HG03378 (cell line): ENCODE results near the gene AMBRA1.
A peak's percentile ranks its signal among the peaks of the same experiment; 100 is the strongest.
"Not testable (repeated sequence)": the region's sequence is repeated elsewhere in the genome, so short reads cannot be mapped to it uniquely, and the experiment has no call there.

ENCODE experiments used
- ATAC-seq: cut with Tn5 transposase; IDR thresholded peaks from one replicate; pipeline ENCODE4 v1.9.1; 2021; ENCODE audit warnings: mild to moderate bottlenecking, moderate library complexity; ENCODE audit not compliant: unreplicated experiment

The AMBRA1 gene

GRCh38 chr11:46375392-46376101 is 218.3 kb downstream of the AMBRA1 start:
- ATAC-seq = no peak

DNA sequence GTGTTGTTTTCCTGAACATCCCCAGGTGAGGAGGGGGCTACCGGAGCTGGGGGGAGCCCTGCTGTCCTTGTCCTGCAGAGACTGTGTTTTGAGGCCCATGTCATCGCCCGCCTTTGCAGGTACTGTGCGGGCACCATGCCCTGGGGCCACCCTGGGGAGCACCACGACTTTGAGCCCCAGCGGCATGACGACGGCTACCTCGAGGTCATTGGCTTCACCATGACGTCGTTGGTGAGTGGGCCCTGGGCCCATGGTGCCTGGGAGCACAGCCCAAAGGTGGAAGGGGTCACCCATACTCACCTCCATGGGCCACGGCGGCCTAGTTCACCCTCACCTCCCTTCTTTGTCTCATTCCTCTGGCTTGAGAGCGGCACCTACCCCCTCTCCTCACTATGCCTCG is 219.0 kb downstream of the AMBRA1 start:
- ATAC-seq = no peak

- no peak for ATAC-seq
These were observed 219.8 kb downstream of the AMBRA1 start for GRCh38 chr11:46373787-46374740.

GRCh38 chr11:46372501-46372900 is 221.3 kb downstream of the AMBRA1 start:
- not testable (repeated sequence) for ATAC-seq

DNA sequence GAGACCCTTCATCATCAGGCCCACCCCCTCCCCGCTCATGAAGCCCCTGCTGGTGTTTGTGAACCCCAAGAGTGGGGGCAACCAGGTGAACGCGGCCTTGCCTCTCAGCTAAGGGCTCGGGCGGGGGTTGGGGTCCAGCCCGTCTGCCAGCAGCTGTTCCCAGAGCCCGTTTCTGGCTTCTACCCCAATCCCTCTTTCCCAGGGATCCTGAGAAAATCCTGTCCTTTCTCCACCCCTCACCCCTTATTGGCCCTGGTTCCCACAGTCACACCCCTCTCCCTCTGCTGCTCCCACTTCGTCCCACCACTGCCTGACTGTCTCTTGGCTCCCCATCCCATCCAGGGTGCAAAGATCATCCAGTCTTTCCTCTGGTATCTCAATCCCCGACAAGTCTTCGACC is 221.7 kb downstream of the AMBRA1 start:
- no peak for ATAC-seq

DNA sequence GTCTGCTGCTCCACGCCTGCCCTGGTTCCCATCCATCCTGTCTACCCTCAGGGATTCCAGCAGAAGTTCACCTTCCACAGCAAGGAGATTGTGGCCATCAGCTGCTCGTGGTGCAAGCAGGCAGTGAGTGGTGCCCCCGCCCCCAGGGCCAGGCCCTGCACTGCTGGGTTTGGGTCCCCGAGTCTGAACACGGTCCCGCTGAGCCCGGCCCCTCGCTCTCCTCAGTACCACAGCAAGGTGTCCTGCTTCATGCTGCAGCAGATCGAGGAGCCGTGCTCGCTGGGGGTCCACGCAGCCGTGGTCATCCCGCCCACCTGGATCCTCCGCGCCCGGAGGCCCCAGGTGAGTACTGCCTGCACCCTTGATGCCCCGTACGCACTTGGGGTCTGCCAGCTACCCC is 222.6 kb downstream of the AMBRA1 start:
- not testable (repeated sequence) for ATAC-seq

- ATAC-seq = no peak
These were observed 223.6 kb downstream of the AMBRA1 start for GRCh38 chr11:46370253-46370652.

DNA sequence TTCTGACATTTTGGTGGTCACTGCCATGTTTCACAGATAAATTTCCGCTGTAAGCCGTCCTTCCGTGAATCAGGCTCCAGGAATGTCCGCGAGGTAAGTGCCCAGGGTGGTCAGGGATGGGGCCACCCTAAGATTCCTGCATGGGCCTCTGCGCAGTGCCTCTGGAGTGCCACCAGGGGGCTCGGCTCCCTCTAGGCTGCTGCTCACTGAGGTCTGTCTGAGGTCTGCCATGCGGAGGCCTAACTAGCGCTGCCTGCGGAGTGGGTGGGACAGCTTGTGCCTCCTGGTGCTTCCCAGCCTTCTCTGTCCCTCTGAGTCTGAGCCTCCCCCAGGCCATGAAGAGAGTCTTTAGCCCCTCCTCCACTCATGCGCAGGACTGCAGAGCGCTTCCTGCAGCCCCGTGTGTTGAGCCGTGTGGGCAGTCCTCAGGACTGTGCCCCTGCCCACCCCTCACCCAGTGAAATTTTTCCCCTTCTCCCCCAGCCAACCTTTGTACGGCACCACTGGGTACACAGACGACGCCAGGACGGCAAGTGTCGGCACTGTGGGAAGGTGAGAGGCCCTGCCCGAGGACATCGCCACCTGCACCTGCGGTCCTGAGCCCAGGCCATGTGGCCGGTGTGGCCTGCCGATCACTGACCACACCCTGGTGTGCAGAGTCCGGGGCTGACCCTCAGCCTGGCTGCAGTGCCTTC is 224.2 kb downstream of the AMBRA1 start:
- ATAC-seq = no peak

GRCh38 chr11:46367916-46368267 is 225.9 kb downstream of the AMBRA1 start:
- no peak for ATAC-seq

DNA sequence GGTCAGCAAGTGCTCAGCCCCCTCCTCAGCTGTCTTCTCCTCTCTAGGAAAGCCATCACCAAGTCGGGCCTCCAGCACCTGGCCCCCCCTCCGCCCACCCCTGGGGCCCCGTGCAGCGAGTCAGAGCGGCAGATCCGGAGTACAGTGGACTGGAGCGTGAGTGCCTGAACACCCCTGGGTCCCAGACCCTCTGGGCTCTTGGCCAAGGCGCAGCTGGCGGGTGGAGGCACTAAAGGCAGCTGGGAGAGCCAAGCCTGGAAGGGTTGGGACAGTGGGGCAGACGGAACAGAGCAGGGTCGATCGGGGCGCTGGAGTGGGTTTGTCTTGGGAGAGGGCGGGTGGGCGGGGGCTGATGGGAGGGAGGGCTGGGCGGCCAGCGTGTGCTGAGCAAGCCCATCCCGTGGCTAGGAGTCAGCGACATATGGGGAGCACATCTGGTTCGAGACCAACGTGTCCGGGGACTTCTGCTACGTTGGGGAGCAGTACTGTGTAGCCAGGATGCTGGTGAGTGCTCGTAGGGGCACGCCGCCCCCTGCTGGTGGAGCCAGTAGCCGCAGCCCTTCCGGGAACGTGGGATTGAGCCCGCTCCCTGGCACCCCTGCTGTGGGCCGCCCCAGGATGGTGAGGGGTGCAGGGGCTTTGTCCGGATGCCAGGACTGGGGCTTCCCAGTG is 226.4 kb downstream of the AMBRA1 start:
- peak; percentile 68 for ATAC-seq

DNA sequence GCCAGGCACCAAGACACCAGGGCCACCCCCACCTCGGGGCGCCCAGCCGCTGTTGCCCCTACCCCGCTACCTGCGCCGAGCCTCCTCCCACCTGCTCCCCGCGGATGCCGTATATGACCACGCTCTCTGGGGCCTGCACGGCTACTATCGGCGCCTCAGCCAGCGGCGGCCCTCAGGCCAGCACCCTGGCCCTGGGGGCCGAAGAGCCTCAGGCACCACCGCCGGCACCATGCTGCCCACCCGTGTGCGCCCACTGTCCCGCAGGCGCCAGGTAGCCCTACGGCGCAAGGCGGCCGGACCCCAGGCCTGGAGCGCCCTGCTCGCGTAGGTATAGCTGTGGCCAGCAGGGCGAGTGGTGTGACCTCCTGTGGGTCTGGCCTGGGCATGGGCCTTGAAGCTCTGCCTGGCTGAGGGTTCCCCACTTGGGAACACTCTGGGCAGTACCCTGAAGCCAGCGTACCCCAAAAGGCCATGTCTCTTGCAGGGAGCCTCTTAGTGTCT is 227.1 kb downstream of the AMBRA1 start:
- ATAC-seq = no peak

GRCh38 chr11:46366260-46366659 is 227.6 kb downstream of the AMBRA1 start:
- ATAC-seq = no peak

DNA sequence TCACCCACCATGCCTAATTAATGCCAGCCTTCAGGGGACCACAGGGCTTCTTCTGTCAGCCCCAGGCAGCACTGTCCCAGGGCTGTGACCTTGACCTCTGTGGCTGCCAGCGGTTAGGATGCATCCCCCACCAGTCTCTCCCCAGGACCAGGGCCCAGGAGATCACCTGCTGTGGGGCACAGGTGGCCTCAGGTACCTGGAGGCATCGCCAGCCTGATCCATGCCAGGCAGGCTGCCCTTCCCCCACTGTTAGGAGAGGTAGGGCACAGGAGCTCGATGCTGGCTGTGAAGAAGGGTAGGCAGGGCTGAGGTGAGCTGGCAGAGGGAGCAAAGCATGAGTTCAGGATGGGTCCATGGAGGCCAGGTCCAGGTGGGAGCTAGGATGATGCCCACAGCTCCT is 229.0 kb downstream of the AMBRA1 start:
- ATAC-seq = no peak

GRCh38 chr11:46364056-46364455 is 229.8 kb downstream of the AMBRA1 start:
- no peak for ATAC-seq

GRCh38 chr11:46363455-46364005 is 230.3 kb downstream of the AMBRA1 start:
- ATAC-seq = no peak

DNA sequence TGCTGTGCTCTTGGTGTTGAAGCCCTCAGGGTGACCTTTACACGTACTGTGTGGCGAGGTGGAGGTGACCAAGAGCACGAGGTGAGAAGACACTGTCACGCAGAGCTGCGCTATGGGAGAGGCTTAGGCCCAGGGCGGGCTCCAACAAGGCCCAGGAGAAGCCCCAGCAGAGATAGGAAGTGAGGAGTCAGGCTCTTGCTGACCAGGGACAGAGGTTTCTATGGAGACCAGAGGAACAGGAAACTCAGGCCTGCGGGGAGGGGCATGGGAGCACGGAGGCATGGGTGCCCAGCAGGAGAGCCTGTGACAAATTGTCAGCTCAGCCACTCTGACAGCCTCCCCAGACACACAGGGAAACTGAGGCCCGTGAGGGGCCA is 230.8 kb downstream of the AMBRA1 start:
- no peak for ATAC-seq

- no peak for ATAC-seq
These were observed 231.4 kb downstream of the AMBRA1 start for GRCh38 chr11:46362156-46363030.

- ATAC-seq = no peak
These were observed 232.3 kb downstream of the AMBRA1 start for GRCh38 chr11:46361283-46362155.

DNA sequence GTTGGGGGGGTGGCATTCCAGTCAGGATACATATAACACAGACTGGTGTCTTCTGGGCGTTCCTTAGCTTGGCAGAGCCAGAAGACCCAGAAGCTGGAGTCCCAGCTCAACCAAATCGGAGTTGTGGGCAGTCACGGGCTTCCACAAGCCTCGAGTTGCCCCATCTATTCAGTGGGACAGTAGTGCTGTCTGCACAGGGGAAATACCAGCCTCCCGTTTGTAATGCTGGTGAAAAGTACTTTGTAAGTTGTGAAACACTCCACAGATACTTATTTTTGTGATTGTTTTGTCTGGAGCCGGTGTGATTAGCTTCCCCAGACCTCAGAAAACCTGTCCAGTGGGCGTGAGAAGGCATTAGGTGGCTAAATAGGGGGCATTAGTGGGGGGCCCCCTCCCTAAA is 232.9 kb downstream of the AMBRA1 start:
- ATAC-seq = no peak
